Adrenal gland (tissue), 5 donors: ENCODE results near the gene OSBP2.

Source experiments
- CTCF ChIP-seq, 6 experiments: fragments of 450-650 bp in 4 of 6; fragments of 200-600 bp in 2 of 6; sonication (generic) in 1 of 6; IDR thresholded peaks; 1 replicate in 5 of 6; 2 replicates in 1 of 6; pipeline versions ENCODE4 v1.5.1 to v1.8.0; 2016 to 2021; ENCODE audit warnings: antibody characterized with exemption in 6 of 6, mild to moderate bottlenecking in 2 of 6, moderate library complexity in 1 of 6
- POLR2A ChIP-seq, 2 donors: fragments of 450-650 bp; IDR thresholded peaks; one replicate each; pipeline ENCODE4 v1.6.1; 2017; ENCODE audit warnings: antibody characterized with exemption in 2 of 2, mild to moderate bottlenecking in 2 of 2, moderate library complexity in 1 of 2
- donor health status: DM: no; HTN: no; CAD: no.

- TF ChIP-seq CTCF (IDR thresholded peaks at IDR 0.05) (no peak), POLR2A (IDR thresholded peaks at IDR 0.05) (no peak)
These were observed 250.3 kb downstream of the OSBP2 start for GRCh38 chr22:30944986-30945385.
